Keratinocyte (primary cell): ENCODE results near the gene CPEB4. TPM values are rescaled to one million over a fixed set of nuclear protein-coding genes. Genes with fewer than 3 reads are reported as not detected.

Source experiments
- DNase-seq: peaks from one replicate; pipeline ENCODE4 v3.0.0-alpha.2; 2011; ENCODE audit warnings: low read depth, missing footprints, low spot score
- FAIRE-seq: peaks from 2 replicates; lab custom pipeline; 2011; peaks lifted over from hg19 to GRCh38; lab: Jason Lieb, UNC
- H2AFZ ChIP-seq: 2 replicates; pipeline ENCODE4 v1.6.0; 2012; ENCODE audit warnings: low read length, control low read depth, inconsistent platforms; ENCODE audit not compliant: control insufficient read depth
- H3K27ac ChIP-seq: 2 replicates; pipeline ENCODE4 v1.5.1; 2011; ENCODE audit warnings: low read length; ENCODE audit not compliant: control insufficient read depth, insufficient read depth
- H3K27me3 ChIP-seq: 3 replicates; pipeline ENCODE4 v1.6.0; 2011; ENCODE audit warnings: low read length; ENCODE audit not compliant: control insufficient read depth, insufficient read depth; ENCODE audit errors: extremely low read depth
- H3K36me3 ChIP-seq, 2 experiments: 2 replicates in 1 of 2; 3 replicates in 1 of 2; pipeline ENCODE4 v1.5.1; 2011; ENCODE audit warnings: low read length in 2 of 2, mild to moderate bottlenecking in 1 of 2; ENCODE audit not compliant: control insufficient read depth in 2 of 2, insufficient read depth in 2 of 2; ENCODE audit errors: extremely low read depth in 1 of 2
- H3K4me1 ChIP-seq: 3 replicates; pipeline ENCODE4 v1.5.1; 2011; ENCODE audit warnings: low read length; ENCODE audit not compliant: control insufficient read depth, insufficient read depth; ENCODE audit errors: extremely low read depth
- H3K4me2 ChIP-seq: 3 replicates; pipeline ENCODE4 v1.6.0; 2011; ENCODE audit warnings: low read depth, low read length; ENCODE audit not compliant: control insufficient read depth, insufficient read depth; ENCODE audit errors: extremely low read depth
- H3K4me3 ChIP-seq, 3 experiments: fragments of 200-600 bp in 1 of 3; sonication (generic) in 1 of 3; 2 replicates in 2 of 3; 3 replicates in 1 of 3; pipeline ENCODE4 v1.5.1; 2011 to 2016; ENCODE audit warnings: low read length in 3 of 3, mild to moderate bottlenecking in 3 of 3, control low read depth in 2 of 3, inconsistent platforms in 1 of 3, low read depth in 1 of 3, mixed read lengths in 1 of 3, mixed run types in 1 of 3, moderate library complexity in 1 of 3; ENCODE audit not compliant: control insufficient read depth in 2 of 3, insufficient read depth in 2 of 3; ENCODE audit errors: extremely low read depth in 1 of 3
- H3K79me2 ChIP-seq: 2 replicates; pipeline ENCODE4 v1.6.0; 2012; ENCODE audit warnings: low read length; ENCODE audit not compliant: control insufficient read depth, insufficient read depth
- H3K9ac ChIP-seq: 3 replicates; pipeline ENCODE4 v1.6.0; 2011; ENCODE audit warnings: low read length; ENCODE audit not compliant: control insufficient read depth, insufficient read depth; ENCODE audit errors: extremely low read depth
- H3K9me1 ChIP-seq: 3 replicates; pipeline ENCODE4 v1.6.0; 2011; ENCODE audit warnings: low read length; ENCODE audit not compliant: control insufficient read depth, insufficient read depth; ENCODE audit errors: extremely low read depth
- H3K9me3 ChIP-seq: 2 replicates; pipeline ENCODE4 v1.5.1; 2012; ENCODE audit warnings: low read depth, low read length; ENCODE audit not compliant: control insufficient read depth
- H4K20me1 ChIP-seq: 3 replicates; pipeline ENCODE4 v1.6.0; 2011; ENCODE audit warnings: low read length; ENCODE audit not compliant: control insufficient read depth, insufficient read depth; ENCODE audit errors: extremely low read depth
- EZH2 ChIP-seq: IDR thresholded peaks from one replicate; pipeline ENCODE4 v1.6.1; 2012; ENCODE audit warnings: inconsistent platforms, mild to moderate bottlenecking, low read length, moderate library complexity
- dilution Hi-C: fragments of 300-500 bp; cut with MboI; formaldehyde crosslinking; loops from one replicate; pipeline ENCODE4 v1.7.0; 2020; ENCODE audit warnings: low sequenced_read_pairs; ENCODE audit not compliant: extremely low pct_ligation_motif_present
- polyA plus RNA-seq, 5 experiments: library from polyadenylated mRNA; depleted of rRNA in 3 of 5; stranded (reverse) in 3 of 5; stranded (forward) in 1 of 5; unstranded in 1 of 5; fragments of >200 nt; gene quantifications; 1 replicate in 1 of 5; 2 replicates in 3 of 5; 3 replicates in 1 of 5; pipeline versions ENCODE4 v1.2.1 to v1.2.3, GENCODE V29; 2011 to 2012; ENCODE audit warnings: missing spikeins in 2 of 5, low read depth in 1 of 5, low replicate concordance in 1 of 5
- TF ChIP-seq, protein P1 (sequence below), 3 experiments: IDR thresholded peaks in 1 of 3; conservative IDR thresholded peaks in 1 of 3; optimal IDR thresholded peaks in 1 of 3; 2 replicates in 2 of 3; 3 replicates in 1 of 3; pipeline versions ENCODE3 to v1.5.1; 2011; ENCODE audit warnings: low read length in 3 of 3, mild to moderate bottlenecking in 3 of 3, moderate library complexity in 2 of 3, control low read depth in 1 of 3, inconsistent platforms in 1 of 3; ENCODE audit not compliant: insufficient read depth in 2 of 3; ENCODE audit errors: extremely low read depth in 1 of 3

Gene CPEB4
- polyA plus RNA-seq, 1 donor (not counting 4 experiments of a cell fraction or from before 2014, with no cell fraction given), result 13.8 TPM

DNA sequence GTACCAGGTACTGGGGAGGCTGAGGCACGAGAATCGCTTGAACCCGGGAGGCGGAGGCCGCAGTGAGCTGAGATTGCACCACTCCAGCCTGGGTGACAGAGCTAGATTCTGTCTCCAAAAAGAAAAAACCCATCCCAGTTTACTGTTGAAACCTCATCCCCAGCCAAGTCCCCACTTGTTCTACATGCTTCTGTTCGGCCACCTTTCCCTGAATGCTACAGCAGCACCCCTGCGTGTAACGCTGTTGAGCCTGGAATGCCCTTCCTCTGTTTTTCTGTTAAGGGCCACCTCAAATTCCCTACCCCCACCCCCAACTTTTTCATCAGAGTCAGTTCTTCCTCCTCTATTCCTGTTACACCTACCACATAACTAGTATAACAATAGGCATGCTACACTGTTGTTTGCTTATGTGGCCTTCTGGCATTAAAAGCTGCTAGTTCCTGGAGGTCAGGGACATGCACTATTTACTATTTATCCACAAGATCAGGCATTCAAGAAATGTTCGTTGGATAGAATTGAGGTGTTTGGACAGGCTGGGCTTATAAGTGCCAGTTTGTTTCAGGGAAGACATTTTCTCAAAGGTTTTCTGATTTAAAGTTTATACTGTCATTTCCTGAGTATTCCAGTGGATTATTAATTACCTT lies 53.7 kb downstream of the CPEB4 start:
- FAIRE-seq, result no peak
- no peak overlapping the region for H2AFZ ChIP-seq
- H3K27me3 ChIP-seq, result no peaks in the 10 kb centered on the region
- H3K4me3 ChIP-seq, result no peak overlapping the region
- peaks cover 4 to 9% of the 10 kb centered on the region in 2 experiments for H3K36me3 ChIP-seq
- no peaks in the 10 kb centered on the region for H4K20me1 ChIP-seq
- dilution Hi-C loops, result no loop called here
- H3K4me1 ChIP-seq, result no peaks in the 10 kb centered on the region
- TF ChIP-seq, protein P1, sequence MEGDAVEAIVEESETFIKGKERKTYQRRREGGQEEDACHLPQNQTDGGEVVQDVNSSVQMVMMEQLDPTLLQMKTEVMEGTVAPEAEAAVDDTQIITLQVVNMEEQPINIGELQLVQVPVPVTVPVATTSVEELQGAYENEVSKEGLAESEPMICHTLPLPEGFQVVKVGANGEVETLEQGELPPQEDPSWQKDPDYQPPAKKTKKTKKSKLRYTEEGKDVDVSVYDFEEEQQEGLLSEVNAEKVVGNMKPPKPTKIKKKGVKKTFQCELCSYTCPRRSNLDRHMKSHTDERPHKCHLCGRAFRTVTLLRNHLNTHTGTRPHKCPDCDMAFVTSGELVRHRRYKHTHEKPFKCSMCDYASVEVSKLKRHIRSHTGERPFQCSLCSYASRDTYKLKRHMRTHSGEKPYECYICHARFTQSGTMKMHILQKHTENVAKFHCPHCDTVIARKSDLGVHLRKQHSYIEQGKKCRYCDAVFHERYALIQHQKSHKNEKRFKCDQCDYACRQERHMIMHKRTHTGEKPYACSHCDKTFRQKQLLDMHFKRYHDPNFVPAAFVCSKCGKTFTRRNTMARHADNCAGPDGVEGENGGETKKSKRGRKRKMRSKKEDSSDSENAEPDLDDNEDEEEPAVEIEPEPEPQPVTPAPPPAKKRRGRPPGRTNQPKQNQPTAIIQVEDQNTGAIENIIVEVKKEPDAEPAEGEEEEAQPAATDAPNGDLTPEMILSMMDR (optimal IDR thresholded peaks at IDR 0.05 in 1 of 3, IDR thresholded peaks at IDR 0.05 in 1 of 3, conservative IDR thresholded peaks at IDR 0.05 in 1 of 3; ENCODE audit: extremely low read depth in 1 of 3, insufficient read depth in 2 of 3, low read length in 3 of 3), result no peak
- no peak for TF ChIP-seq EZH2
- H3K9me3 ChIP-seq, result no peaks in the 10 kb centered on the region
- H3K9ac ChIP-seq, result no peak overlapping the region
- no peak for DNase-seq
- H3K79me2 ChIP-seq, result no peaks in the 10 kb centered on the region
- no peak overlapping the region for H3K4me2 ChIP-seq
- H3K9me1 ChIP-seq, result no peaks in the 10 kb centered on the region
- H3K27ac ChIP-seq, result no peak overlapping the region

DNA sequence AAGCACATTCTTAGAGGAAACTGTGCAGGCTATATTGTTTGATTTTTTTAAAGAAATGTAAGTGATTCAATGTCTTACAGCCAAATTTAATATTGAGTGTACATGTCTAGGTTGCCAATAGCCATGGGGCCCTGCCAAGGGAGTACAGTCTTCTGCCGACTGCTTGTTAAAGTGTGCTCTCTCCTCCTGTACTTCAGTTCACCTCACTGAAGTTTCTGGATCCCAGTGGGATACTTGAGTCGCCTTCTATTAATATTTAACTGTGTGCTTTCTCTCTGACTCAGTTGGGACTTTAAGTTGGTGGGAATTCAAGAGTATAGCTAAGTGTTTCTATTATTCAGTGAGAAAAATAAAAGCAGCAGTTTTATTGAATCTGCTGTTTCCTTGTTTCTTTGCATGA lies 56.4 kb downstream of the CPEB4 start:
- H3K4me3 ChIP-seq, result no peak overlapping the region
- TF ChIP-seq, protein P1 (optimal IDR thresholded peaks at IDR 0.05 in 1 of 3, IDR thresholded peaks at IDR 0.05 in 1 of 3, conservative IDR thresholded peaks at IDR 0.05 in 1 of 3; ENCODE audit: extremely low read depth in 1 of 3, insufficient read depth in 2 of 3, low read length in 3 of 3), result no peak
- TF ChIP-seq EZH2, result no peak

More for the DNA sequence above, 56.4 kb downstream of the CPEB4 start:
- Histone ChIP-seq H3K27ac (no peak overlapping the region), H3K27me3 (no peaks in the 10 kb centered on the region), H4K20me1 (no peaks in the 10 kb centered on the region), H3K9me1 (no peaks in the 10 kb centered on the region), H3K4me1 (no peaks in the 10 kb centered on the region), H3K79me2 (no peaks in the 10 kb centered on the region), H2AFZ (no peak overlapping the region), H3K9ac (no peak overlapping the region), H3K36me3 (peaks cover 4 to 12% of the 10 kb centered on the region in 2 experiments), H3K9me3 (no peaks in the 10 kb centered on the region), H3K4me2 (no peak overlapping the region)
- dilution Hi-C loops, result no loop called here
- DNase-seq (no peak), FAIRE-seq (no peak)
